Calu3 (cell line): ENCODE measurements around the gene TEX51. TPM values are rescaled to one million over a fixed set of nuclear protein-coding genes. Genes with fewer than 3 reads are reported as not detected.

Experiments
- BruUV-seq: library from RNA; stranded (reverse); fragments of 400-500 nt; replicated peaks from 2 replicates; lab custom pipeline; 2021; lab: Mats Ljungman, UMichigan
- CTCF ChIA-PET: fragments of 300-600 bp; sonication (Branson Sonifier 250); formaldehyde crosslinking; loops from one replicate; lab custom pipeline; 2022; ENCODE audit warnings: antibody characterized with exemption; lab: Charles Lee
- DNase-seq: peaks from one replicate; pipeline ENCODE4 v3.0.0; 2022
- H3K27ac Mint-ChIP-seq: one replicate; pipeline ENCODE4 v1.8.0; 2022; ENCODE audit warnings: mixed read lengths; ENCODE audit not compliant: unreplicated experiment
- H3K27me3 Mint-ChIP-seq: one replicate; pipeline ENCODE4 v1.8.0; 2022; ENCODE audit warnings: mixed read lengths; ENCODE audit not compliant: unreplicated experiment
- H3K36me3 Mint-ChIP-seq: one replicate; pipeline ENCODE4 v1.8.0; 2022; ENCODE audit warnings: mild to moderate bottlenecking, moderate library complexity, mixed read lengths; ENCODE audit not compliant: insufficient read depth, unreplicated experiment
- H3K4me1 Mint-ChIP-seq: one replicate; pipeline ENCODE4 v1.8.0; 2022; ENCODE audit warnings: mild to moderate bottlenecking, low read depth, mixed read lengths; ENCODE audit not compliant: unreplicated experiment
- H3K4me3 Mint-ChIP-seq: one replicate; pipeline ENCODE4 v1.8.0; 2022; ENCODE audit warnings: mild to moderate bottlenecking, low read depth, moderate library complexity, mixed read lengths; ENCODE audit not compliant: unreplicated experiment
- H3K9me3 Mint-ChIP-seq: one replicate; pipeline ENCODE4 v1.8.0; 2022; ENCODE audit warnings: low read depth, mixed read lengths; ENCODE audit not compliant: unreplicated experiment
- intact Hi-C: fragments of 100-400 bp; cut with micrococcal nuclease; formaldehyde crosslinking; loops from one replicate; pipeline ENCODE4 v1.10.0; 2022; ENCODE audit not compliant: unreplicated experiment
- total RNA-seq: library from RNA; stranded (reverse); gene quantifications from 2 replicates; pipeline ENCODE4 v1.2.3, GENCODE V29; 2022
- TF ChIP-seq, protein P1 (sequence below): fragments of 200-600 bp; IDR thresholded peaks from one replicate; pipeline ENCODE4 v1.8.0; 2022; ENCODE audit warnings: antibody characterized with exemption; ENCODE audit not compliant: unreplicated experiment

The TEX51 gene
- total RNA-seq, 1 experiment from 2014 or later: not detected

DNA sequence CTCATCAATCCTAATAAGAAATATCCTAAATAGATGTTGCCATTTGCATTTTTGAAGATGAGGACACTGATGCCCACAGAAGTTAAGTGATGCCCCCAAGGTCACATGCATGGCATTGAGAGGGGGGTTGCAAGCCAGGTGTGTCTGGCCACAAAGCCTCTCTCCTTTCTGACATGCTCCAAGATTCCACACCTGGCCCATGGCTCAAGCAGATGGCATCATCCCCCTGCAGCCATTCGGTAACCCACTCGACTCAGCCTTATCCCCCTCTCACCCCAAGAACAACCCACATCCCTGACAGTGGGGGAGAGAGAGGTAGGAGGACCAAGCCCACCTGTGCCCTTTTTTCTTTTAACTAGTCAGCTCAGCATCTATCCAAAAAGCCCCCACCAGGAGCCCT lies 16.5 kb upstream of the TEX51 start:
- CTCF ChIA-PET: no interaction called here
- DNase-seq: no peak
- Mint-ChIP-seq H3K4me1 (no peaks in the 10 kb centered on the region), H3K4me3 (no peak overlapping the region), H3K9me3 (no peaks in the 10 kb centered on the region), H3K27ac (no peak overlapping the region), H3K27me3 (no peaks in the 10 kb centered on the region), H3K36me3 (no peaks in the 10 kb centered on the region)
- TF ChIP-seq, protein P1, sequence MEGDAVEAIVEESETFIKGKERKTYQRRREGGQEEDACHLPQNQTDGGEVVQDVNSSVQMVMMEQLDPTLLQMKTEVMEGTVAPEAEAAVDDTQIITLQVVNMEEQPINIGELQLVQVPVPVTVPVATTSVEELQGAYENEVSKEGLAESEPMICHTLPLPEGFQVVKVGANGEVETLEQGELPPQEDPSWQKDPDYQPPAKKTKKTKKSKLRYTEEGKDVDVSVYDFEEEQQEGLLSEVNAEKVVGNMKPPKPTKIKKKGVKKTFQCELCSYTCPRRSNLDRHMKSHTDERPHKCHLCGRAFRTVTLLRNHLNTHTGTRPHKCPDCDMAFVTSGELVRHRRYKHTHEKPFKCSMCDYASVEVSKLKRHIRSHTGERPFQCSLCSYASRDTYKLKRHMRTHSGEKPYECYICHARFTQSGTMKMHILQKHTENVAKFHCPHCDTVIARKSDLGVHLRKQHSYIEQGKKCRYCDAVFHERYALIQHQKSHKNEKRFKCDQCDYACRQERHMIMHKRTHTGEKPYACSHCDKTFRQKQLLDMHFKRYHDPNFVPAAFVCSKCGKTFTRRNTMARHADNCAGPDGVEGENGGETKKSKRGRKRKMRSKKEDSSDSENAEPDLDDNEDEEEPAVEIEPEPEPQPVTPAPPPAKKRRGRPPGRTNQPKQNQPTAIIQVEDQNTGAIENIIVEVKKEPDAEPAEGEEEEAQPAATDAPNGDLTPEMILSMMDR: no peak
- BruUV-seq: no TSS peak
- intact Hi-C loops: no loop called here

DNA sequence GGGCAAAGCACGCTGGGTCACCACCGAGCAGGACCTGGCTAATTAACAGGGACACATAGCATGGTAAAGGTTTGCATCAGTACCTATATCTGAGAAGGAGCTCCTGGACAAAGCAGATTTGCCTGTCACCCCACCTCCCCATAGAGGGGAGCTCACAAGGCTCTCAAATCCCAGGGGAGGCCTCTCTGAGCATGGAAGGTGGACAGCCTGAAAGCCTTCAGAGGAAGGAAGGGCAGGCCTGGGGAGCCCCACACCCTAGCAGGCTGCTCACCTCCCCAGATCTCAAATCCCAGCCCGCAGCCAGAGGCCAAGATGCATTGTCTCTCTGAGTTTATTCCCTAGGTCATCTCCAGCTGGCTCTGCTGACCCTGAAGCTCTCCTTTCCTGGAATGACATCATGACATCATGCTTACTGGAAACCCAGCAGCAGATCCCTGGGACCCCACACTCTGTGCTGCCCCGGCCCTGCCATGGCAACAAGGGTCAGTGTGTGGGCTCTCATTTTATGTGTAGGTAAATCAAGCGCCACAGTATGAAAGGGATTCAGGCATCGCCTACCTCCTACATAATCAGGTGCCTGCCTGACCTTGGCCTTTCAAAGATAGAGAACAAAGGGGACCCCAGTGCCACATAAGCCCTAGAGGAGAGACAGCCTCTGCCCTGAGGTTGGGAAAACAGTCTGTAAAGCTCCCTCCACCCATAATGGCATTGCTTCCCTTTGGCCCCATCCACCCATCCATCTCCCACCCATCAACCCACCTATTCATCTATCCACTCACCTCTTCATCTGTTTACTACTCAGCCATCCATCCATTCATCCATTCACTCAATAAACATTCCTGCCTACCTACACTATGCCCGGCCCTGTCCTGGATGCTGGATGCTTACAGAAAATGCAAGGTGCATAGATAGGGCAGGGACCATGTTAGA lies 15.7 kb upstream of the TEX51 start:
- Mint-ChIP-seq H3K4me3 (no peak overlapping the region), H3K27ac (no peak overlapping the region), H3K27me3 (no peaks in the 10 kb centered on the region), H3K9me3 (no peaks in the 10 kb centered on the region), H3K36me3 (no peaks in the 10 kb centered on the region), H3K4me1 (no peaks in the 10 kb centered on the region)
- BruUV-seq: no TSS peak
- intact Hi-C loops: no loop called here
- no peak for DNase-seq
- CTCF ChIA-PET: no interaction called here
- TF ChIP-seq, protein P1: no peak

DNA sequence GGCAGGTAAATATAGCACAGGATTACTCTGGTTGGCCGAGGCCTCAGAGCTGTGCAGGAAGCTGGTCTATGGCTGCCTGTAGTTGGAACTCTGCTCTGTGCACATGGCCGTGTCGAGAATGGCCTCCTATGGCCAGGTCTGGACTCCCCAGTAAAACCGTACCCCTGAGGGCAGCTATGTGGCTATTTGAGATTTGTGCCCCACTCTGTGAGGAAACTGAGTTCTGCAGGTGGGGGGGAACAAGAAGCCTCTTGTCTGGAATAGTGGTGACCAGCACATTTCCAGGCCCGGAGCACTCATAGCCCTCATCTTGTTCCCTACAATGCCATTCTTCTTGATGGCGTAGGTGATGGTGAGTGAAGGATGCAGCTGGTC lies 15.0 kb upstream of the TEX51 start:
- TF ChIP-seq, protein P1: no peak
- Mint-ChIP-seq H3K27ac (no peak overlapping the region), H3K9me3 (no peaks in the 10 kb centered on the region), H3K36me3 (no peaks in the 10 kb centered on the region), H3K27me3 (no peaks in the 10 kb centered on the region), H3K4me3 (no peak overlapping the region), H3K4me1 (no peaks in the 10 kb centered on the region)
- no peak for DNase-seq
- CTCF ChIA-PET: no interaction called here
- intact Hi-C loops: no loop called here
- BruUV-seq: no TSS peak

DNA sequence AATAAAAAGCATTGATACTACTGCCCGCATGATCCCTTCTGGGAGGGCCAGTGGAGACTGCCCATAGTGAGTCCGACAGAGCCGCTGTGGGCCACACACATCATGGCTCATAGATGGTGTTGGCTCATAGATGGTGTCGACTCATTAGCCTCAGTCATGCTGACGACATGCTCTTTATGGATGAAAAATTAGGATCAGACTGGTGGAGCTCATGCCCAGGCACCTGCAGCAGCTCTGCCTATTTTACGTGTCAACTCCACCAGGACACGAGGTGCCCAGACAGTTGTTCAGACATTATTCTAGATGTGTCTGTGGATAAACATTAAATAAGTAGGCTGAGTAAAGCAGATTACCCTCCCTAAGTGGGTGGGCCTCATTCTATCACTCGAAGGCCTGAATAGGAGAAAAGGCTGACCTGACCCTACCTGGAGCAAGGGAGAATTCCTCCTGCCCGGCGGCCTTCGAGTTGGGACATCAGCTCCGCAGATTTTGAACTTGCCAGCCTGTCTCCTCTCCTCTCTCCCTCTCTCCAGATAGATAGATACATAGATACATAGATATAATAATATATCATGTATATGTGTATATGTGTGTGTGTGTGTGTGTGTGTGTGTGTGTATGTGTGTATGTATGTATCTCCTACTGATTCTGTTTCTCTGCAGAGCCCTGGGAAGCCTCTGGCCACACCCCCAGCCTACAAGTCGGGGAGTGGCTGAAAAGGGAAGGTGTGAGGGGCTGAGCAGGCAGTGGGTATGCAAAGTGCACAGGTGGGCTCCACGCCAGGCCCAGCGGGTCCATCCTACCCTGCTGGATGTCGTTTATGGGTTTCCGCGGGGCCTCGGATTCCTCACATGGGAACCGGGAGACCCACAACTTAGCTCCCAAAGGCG lies 13.6 kb upstream of the TEX51 start:
- no TSS peak for BruUV-seq

More for the DNA sequence above, 13.6 kb upstream of the TEX51 start:
- no peaks in the 10 kb centered on the region for H3K36me3 Mint-ChIP-seq
- H3K27me3 Mint-ChIP-seq: no peaks in the 10 kb centered on the region
- CTCF ChIA-PET: interaction anchor here (0.6 kb wide), 1 partner anchor 30 kb away, joined by 3 read pairs; no protein-coding TSS in a partner anchor
- no peaks in the 10 kb centered on the region for H3K4me1 Mint-ChIP-seq
- TF ChIP-seq, protein P1: no peak
- no peak overlapping the region for H3K27ac Mint-ChIP-seq
- no peak for DNase-seq
- H3K9me3 Mint-ChIP-seq: no peaks in the 10 kb centered on the region
- intact Hi-C loops: no loop called here
- no peak overlapping the region for H3K4me3 Mint-ChIP-seq
